SK-N-SH treated with all-trans-retinoic acid at 6 μM for 48 hours (cell line): ENCODE data around the gene ABCA7.

Source experiments
- ATAC-seq: fragments of 200-7000 bp; cut with Tn5 transposase; 3 replicates; pipeline ENCODE4 v1.9.1; 2020; ENCODE audit warnings: mild to moderate bottlenecking, moderate library complexity
- ARNTL ChIP-seq: fragments of 450-650 bp; formaldehyde crosslinking; IDR thresholded peaks from 2 replicates; pipeline ENCODE4 v1.5.0; 2020; ENCODE audit warnings: low read depth, mild to moderate bottlenecking, moderate library complexity, borderline replicate concordance
- BACH2 ChIP-seq: fragments of 250-450 bp; sonication (Bioruptor Pico); IDR thresholded peaks from 2 replicates; pipeline ENCODE4 v1.9.0; 2021; ENCODE audit warnings: mild to moderate bottlenecking, borderline replicate concordance
- CSDC2 ChIP-seq: fragments of 250-450 bp; sonication (Bioruptor Pico); IDR thresholded peaks from 2 replicates; pipeline ENCODE4 v1.5.0; 2020; ENCODE audit warnings: mild to moderate bottlenecking, moderate library complexity
- ESRRG ChIP-seq: fragments of 250-450 bp; sonication (Bioruptor Pico); IDR thresholded peaks from 2 replicates; pipeline ENCODE4 v1.6.1; 2021; ENCODE audit warnings: mild to moderate bottlenecking
- GLIS3 ChIP-seq: fragments of 250-450 bp; sonication (Bioruptor Pico); IDR thresholded peaks from 2 replicates; pipeline ENCODE4 v1.5.0; 2020; ENCODE audit warnings: mild to moderate bottlenecking, moderate library complexity
- ISL1 ChIP-seq: fragments of 250-450 bp; sonication (Bioruptor Pico); IDR thresholded peaks from 2 replicates; pipeline ENCODE4 v2.1.2; 2022; ENCODE audit warnings: mild to moderate bottlenecking, moderate library complexity
- PPARA ChIP-seq: fragments of 250-450 bp; sonication (Bioruptor Pico); IDR thresholded peaks from 2 replicates; pipeline ENCODE4 v1.5.0; 2020; ENCODE audit warnings: mild to moderate bottlenecking, borderline replicate concordance
- SNAI2 ChIP-seq: fragments of 250-450 bp; sonication (Bioruptor Pico); IDR thresholded peaks from 2 replicates; pipeline ENCODE4 v1.5.0; 2020; ENCODE audit warnings: mild to moderate bottlenecking, moderate library complexity
- TCF4 ChIP-seq: fragments of 250-450 bp; sonication (Bioruptor Pico); IDR thresholded peaks from 2 replicates; pipeline ENCODE4 v1.8.0; 2021; ENCODE audit warnings: mild to moderate bottlenecking, moderate library complexity, borderline replicate concordance
- TOX ChIP-seq: fragments of 250-450 bp; sonication (Bioruptor Pico); IDR thresholded peaks from 2 replicates; pipeline ENCODE4 v1.8.0; 2021; ENCODE audit warnings: mild to moderate bottlenecking, moderate library complexity, borderline replicate concordance
- TSHZ2 ChIP-seq: fragments of 250-450 bp; sonication (Bioruptor Pico); IDR thresholded peaks from 2 replicates; pipeline ENCODE4 v1.5.0; 2020; ENCODE audit warnings: mild to moderate bottlenecking, moderate library complexity
- ZC3H10 ChIP-seq: fragments of 250-450 bp; sonication (Bioruptor Pico); IDR thresholded peaks from 2 replicates; pipeline ENCODE4 v1.5.1; 2021; ENCODE audit warnings: mild to moderate bottlenecking, moderate library complexity
- ZFP3 ChIP-seq: fragments of 250-450 bp; sonication (Bioruptor Pico); IDR thresholded peaks from 2 replicates; pipeline ENCODE4 v1.5.0; 2020; ENCODE audit warnings: mild to moderate bottlenecking, moderate library complexity
- ZFP30 ChIP-seq: fragments of 450-650 bp; formaldehyde crosslinking; IDR thresholded peaks from 2 replicates; pipeline ENCODE4 v1.5.0; 2022; ENCODE audit warnings: mild to moderate bottlenecking, moderate library complexity
- ZNF565 ChIP-seq: fragments of 450-650 bp; formaldehyde crosslinking; conservative IDR thresholded peaks from 2 replicates; pipeline ENCODE4 v1.5.0; 2020; ENCODE audit warnings: low read depth, mild to moderate bottlenecking, moderate library complexity
- ZNF8 ChIP-seq: fragments of 450-650 bp; formaldehyde crosslinking; IDR thresholded peaks from 2 replicates; pipeline ENCODE4 v1.5.0; 2020; ENCODE audit warnings: mild to moderate bottlenecking, moderate library complexity
- TF ChIP-seq, protein P1 (sequence below): fragments of 250-450 bp; sonication (Bioruptor Pico); IDR thresholded peaks from 2 replicates; pipeline ENCODE4 v1.8.0; 2021; ENCODE audit warnings: low read depth, mild to moderate bottlenecking, moderate library complexity, borderline replicate concordance
- TF ChIP-seq, protein P2 (sequence below): fragments of 250-450 bp; sonication (Bioruptor Pico); IDR thresholded peaks from 2 replicates; pipeline ENCODE4 v1.5.1; 2020; ENCODE audit warnings: low read depth, mild to moderate bottlenecking, moderate library complexity

ABCA7 gene

GRCh38 chr19:1037621-1038064 lies 2.3 kb upstream of the ABCA7 start:
- TF ChIP-seq ZFP30 (CRISPR knock-in tag) (no peak), GLIS3 (CRISPR knock-in tag) (no peak), ISL1 (CRISPR knock-in tag) (no peak), ZC3H10 (CRISPR knock-in tag) (no peak), ZNF8 (CRISPR knock-in tag) (no peak), TCF4 (CRISPR knock-in tag) (no peak), SNAI2 (CRISPR knock-in tag) (no peak), CSDC2 (CRISPR knock-in tag) (no peak)
- TF ChIP-seq, protein P1, sequence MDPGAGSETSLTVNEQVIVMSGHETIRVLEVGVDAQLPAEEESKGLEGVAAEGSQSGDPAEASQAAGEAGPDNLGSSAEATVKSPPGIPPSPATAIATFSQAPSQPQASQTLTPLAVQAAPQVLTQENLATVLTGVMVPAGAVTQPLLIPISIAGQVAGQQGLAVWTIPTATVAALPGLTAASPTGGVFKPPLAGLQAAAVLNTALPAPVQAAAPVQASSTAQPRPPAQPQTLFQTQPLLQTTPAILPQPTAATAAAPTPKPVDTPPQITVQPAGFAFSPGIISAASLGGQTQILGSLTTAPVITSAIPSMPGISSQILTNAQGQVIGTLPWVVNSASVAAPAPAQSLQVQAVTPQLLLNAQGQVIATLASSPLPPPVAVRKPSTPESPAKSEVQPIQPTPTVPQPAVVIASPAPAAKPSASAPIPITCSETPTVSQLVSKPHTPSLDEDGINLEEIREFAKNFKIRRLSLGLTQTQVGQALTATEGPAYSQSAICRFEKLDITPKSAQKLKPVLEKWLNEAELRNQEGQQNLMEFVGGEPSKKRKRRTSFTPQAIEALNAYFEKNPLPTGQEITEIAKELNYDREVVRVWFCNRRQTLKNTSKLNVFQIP: no peak
- TF ChIP-seq, protein P2, sequence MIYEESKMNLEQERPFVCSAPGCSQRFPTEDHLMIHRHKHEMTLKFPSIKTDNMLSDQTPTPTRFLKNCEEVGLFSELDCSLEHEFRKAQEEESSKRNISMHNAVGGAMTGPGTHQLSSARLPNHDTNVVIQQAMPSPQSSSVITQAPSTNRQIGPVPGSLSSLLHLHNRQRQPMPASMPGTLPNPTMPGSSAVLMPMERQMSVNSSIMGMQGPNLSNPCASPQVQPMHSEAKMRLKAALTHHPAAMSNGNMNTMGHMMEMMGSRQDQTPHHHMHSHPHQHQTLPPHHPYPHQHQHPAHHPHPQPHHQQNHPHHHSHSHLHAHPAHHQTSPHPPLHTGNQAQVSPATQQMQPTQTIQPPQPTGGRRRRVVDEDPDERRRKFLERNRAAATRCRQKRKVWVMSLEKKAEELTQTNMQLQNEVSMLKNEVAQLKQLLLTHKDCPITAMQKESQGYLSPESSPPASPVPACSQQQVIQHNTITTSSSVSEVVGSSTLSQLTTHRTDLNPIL (CRISPR knock-in tag): no peak
- ATAC-seq: no peak

GRCh38 chr19:1038978-1039645 lies 795 bp upstream of the ABCA7 start:
- peak; percentile 0; the same call in 2 of the 3 replicates for ATAC-seq
- no peak for TF ChIP-seq ESRRG (CRISPR knock-in tag)
- peak; percentile 100 for TF ChIP-seq ZFP3 (CRISPR knock-in tag)
- no peak for TF ChIP-seq TSHZ2 (CRISPR knock-in tag)

GRCh38 chr19:1040476-1041271 lies 767 bp downstream of the ABCA7 start:
- peak; percentile 70 for ATAC-seq

More at GRCh38 chr19:1040476-1041271, 767 bp downstream of the ABCA7 start:
- TF ChIP-seq ZNF565 (no peak), TCF4 (CRISPR knock-in tag) (no peak), GLIS3 (CRISPR knock-in tag) (no peak), ISL1 (CRISPR knock-in tag) (no peak), BACH2 (CRISPR knock-in tag) (no peak), PPARA (CRISPR knock-in tag) (no peak), CSDC2 (CRISPR knock-in tag) (no peak), TOX (CRISPR knock-in tag) (no peak), ARNTL (no peak)
- TF ChIP-seq, protein P2 (CRISPR knock-in tag): no peak
- TF ChIP-seq, protein P1: no peak
